GM19455 (cell line): ENCODE data around the gene NLRP5.
"Not testable (repeated sequence)": the region's sequence is repeated elsewhere in the genome, so short reads cannot be mapped to it uniquely, and the experiment has no call there.

Source experiments
- ATAC-seq: cut with Tn5 transposase; IDR thresholded peaks from one replicate; pipeline ENCODE4 v1.9.1; 2021; ENCODE audit not compliant: unreplicated experiment

The NLRP5 gene

DNA sequence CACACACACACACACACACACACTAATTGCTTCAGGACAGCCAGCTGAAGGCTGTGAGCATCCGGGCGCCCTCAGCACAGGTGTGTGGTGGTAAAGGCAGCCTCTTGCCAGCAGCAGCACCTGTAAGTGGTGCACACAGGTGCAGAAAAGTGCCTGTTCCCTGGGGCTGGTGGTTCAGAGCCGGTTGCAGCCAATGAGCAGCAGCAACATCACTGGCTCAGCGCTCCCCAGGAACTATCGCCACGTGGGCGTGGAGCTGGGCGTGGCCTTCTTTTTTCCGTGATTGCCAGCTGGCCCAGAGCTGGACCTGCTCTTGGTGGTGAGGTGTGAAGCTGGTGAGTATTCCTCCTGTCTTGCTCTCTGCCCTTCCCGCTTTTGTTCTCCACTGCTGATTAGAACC, at the start of gene NLRP5:
Gene NLRP5 (plus strand): TSS at position 289 of the 400 bp plus-strand sequence.
- no peak for ATAC-seq

DNA sequence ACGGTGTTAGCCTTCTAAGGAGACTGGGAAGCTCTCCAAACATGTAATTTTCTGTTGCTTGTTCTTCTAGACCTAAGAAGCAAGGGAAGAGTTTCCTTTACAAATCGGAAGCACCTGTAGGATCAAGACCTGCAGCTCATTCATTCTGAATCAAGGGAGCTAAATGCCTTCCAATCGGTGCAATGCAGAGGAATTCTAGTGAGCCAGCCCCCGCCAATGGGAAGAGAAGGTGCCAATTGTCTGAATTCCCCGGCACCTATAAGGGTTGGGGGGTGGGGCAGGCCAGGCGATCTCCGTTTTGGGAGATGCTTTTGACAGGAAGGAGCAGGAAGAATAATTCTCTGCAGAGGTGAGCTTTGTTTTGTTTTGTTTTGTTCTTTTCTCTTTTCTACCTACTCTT, 47.4 kb upstream of the NLRP5 start:
- no peak for ATAC-seq

DNA sequence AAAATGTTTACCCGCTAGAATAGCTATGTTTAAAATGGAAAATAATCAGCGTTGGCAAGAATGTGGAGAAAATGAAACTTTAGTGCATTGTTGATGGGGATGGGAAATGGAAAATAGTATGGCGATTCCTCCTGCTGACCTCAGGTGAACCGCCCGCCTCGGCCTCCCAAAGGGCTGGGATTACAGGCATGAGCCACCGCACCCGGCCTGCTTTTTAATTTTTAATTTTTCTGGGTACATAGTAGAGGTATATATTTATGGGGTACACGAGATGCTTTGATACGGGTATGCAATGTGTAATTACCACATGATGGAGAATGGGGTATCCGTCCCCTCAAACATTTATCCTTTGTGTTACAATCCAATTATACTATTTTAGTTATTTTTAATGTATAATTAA, 46.3 kb upstream of the NLRP5 start:
- no peak for ATAC-seq

DNA sequence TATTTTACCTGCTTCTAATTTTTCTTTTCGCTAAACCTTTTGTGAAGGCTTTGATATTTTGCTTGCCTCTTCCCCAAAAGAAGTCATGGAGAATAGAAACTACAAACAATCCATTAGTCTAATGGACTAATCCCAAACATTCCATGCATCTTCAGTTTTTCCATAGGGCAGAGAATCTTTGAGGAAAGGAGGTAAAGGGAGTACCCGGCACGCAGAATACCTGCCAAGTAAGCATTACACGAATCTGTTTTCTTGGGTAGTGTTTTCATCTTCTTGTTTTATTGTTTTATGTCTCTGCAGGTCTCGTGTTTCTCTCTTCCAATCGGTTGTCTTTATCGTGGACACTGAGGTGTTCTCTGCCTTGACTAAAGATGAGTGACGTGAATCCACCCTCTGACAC, 39.0 kb upstream of the NLRP5 start, which contains the start of gene NLRP8:
Gene NLRP8 (plus strand): TSS at position 301 of the 400 bp plus-strand sequence.
- ATAC-seq: no peak

DNA sequence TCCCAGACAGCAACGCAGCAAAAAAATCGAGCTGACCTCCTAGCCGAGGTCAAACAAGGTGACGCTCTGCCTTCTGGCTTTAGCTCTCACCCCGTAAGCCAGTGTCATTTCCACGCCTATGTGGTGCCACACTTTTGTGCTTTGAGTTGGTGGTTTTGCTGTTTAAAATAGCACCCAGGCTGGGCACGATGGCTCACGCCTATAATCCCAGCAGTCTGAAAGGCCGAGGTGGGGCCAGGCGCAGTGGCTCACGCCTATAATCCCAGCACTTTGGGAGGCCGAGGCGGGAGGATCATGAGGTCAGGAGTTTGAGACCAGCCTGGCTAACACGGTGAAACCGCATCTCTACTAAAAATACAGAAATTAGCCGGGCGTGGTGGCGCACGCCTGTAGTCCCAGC, 36.0 kb upstream of the NLRP5 start:
- not testable (repeated sequence) for ATAC-seq

DNA sequence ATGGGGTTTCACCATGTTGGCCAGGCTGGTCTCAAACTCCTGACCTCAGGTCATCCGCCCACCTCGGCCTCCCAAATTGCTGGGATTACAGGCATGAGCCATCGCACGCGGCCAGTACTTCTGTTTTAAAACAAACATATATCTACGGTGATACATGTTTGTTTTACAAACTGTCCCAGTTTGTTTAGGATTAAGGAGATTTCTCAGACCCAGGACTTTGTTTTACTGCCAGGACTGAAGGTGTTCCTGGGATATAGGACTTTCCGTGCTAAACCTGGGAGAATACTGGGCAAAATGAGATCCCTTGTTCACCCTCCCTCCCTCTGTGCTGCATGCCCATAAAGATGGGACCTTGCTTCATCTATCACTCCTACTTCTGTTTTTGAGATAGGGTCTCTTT, 30.1 kb upstream of the NLRP5 start:
- no peak for ATAC-seq

DNA sequence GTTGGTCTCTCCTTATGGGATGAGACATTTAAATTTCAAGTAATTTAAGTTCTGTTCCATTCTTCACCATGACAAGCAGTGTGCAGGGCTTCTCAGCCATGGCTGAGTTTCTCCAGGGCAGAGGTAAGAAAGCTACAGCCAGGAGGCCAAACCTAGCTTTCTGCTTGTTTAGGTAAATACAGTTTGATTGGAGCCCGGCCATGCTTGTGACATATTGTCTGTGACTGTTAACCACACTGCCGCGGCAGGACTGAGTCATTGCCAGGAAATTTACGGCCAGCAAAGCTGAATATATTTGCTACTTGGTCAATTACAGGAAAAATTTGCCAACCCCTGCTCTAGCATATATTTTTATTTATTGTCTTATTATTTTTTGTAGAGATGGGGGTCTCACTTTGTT, 28.2 kb upstream of the NLRP5 start:
- ATAC-seq: no peak

DNA sequence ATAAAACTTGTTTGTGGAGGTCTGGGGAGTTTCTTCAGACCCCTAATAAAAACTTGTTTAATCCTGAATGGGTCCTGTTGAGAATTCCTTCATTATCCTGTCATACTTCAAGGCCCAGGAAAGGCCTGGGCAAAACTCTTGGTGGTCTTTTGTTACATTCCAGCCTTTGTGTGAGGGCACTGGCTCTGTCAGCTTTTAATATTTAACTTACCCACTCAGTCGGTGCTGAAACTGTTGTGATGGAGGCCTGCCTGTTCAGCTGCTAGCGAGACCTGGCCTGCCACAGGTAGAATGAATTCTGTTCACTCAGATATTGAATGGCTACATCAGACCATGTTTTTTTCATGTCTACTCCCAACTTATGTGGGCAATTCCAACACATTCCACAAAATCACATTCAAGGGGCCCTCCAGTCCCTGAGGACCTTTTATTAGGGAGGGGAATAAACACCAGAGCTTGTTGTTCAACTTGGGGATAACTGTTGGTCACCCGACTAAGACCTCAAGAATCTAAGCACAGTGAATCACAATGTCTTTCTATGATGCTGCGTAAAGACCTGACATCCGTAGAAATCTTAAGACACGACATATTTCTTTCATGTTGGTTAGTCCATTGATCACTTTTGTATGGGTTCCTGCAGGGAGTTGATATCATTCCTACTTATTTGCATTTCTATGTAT, 26.4 kb upstream of the NLRP5 start:
- ATAC-seq: no peak

DNA sequence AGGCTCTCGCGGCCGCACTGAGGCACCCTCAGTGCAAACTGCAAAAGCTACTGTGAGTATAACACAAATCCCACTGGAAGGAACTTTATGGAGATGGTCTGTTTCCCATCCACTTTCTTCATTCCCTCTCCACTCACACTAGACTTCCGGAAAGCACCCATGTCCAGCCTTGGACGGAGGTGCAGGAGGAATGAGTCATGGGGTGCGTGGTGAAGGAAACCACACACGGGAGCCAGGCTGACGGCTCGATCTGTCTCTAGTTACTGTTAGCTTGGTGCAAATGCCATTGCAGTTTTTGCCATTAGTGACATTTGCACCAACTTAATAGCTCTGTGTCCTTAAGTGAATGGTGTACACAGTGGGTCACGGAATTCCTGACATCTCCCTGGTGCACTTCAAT, 24.4 kb upstream of the NLRP5 start:
- no peak for ATAC-seq

DNA sequence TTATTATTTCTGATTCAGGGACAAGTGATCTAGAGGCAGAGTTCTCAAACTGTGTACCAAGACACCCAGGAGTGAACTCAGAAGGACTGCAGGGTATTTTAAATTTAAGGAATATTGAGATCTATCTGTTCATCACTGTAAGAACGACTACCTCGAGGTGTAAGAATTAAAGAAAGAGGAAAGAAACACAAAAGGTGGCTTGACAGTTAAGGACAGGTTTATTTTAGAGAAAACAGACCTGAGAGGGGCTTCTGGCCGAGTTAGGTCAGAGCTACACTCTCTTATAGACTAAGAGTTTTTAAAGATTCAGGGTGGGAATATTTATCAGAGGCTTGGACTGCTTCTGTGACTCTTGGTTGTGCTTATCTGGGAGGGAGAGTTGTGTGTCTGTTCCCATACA, 12.6 kb upstream of the NLRP5 start:
- no peak for ATAC-seq

DNA sequence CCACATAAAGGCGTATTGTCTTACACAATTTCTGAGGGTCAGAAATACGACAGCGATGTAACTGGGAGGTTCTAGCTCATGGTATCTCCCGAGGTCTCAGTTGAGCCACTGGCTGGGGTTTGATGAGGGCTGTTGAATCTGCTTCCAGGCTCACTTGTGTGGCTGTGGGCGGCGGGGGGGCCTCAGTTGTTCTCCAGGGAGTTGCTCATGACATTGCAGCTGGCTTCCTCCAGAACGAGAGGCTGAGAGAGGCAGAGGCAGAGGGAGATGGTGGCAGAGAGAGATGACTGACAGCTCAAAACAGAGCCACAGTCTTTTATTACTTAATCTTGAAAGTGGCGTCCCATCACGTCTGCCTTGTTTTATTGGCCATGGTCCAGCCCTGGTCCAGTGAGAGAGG, 6.2 kb upstream of the NLRP5 start:
- no peak for ATAC-seq

DNA sequence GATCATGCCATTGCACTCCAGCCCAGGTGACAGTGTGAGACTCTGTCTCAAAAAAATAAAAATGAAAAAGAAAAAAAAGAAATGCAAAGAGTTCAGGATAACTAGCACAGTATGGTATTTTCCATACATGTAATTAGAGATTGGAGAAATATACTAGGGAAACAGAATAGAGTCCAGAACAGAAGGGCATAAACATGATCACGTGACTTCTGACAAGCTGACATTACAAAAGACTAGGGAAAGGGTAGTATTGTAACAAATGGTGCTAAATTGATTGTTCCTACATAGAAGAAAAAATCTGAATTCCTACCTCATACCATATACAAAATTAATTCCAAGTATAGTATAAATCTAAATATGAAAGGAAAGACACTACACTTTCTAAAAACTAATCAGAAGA, 1.3 kb upstream of the NLRP5 start:
- no peak for ATAC-seq

DNA sequence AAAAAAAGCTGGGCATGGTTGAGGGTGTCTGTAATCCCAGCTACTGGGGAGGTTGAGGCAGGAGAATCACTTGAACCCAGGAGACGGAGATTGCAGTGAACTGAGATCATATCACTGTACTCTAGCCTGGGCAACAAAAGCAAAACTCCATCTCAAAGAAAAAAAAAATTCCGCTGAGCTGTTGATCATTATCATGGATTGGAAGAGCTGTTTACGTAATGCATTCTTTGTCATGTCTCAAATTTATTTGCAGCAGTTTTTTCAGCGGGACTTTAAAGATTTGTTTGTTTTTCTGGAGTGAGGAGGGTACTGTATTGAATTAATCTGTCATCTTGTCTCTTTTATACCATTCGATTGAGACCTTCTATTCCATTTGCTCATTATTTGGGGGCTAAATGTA, 4.3 kb downstream of the NLRP5 start:
- ATAC-seq: no peak

DNA sequence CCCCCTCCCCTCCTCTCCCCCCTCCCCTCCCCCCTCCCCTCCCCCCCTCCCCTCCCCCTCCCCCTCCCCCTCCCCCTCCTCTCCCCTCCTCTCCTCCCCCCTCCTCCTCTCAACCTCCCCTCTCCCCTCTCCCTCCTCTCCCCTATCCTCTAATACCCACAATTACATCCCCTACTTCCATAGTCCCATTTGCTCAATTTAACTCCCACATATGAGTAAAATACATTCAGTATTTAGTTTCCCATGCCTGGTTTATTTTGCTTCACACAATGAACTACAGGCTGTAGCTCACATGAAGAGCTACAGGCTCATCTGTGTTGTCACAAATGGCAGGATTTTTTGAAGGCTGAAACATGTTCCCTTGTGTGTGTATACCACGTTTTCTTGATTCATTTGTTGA, 6.9 kb downstream of the NLRP5 start:
- ATAC-seq: no peak

DNA sequence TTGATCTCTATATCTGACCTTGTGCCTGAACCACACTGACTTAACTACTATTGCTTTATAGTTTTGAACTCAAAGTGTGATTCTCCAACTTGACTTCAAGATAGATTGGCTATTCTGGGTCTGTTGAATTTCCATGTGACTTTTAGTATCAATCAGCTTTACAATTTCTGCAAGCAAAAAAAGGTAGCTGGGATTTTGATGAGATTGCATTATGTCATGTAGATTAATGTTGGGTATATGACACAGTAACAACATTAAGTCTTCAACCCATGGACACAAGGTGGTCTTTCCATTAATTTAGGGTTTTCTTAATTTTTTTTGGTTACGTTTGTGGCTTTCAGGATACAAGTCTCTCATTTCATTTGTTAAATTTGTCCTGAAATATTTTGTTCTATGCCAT, 28.2 kb downstream of the NLRP5 start:
- ATAC-seq: no peak

DNA sequence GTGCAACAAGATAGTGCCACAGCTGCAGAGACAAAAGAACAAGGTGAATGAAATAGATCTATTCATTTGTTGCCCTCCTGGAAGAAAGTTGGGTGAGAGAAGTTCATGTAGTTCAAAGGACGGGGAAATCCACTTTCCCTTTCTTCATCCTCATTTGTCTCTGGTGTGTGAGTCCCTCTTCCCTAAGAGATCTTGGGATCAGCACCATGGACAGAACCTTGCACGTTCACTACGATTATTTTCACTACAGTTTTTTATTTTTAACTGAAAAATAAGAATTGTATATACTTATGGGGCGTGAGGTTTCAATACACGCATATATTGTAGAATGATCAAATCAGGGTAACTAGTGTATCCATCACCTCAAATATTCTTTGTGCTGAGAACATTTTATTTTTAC, 29.2 kb downstream of the NLRP5 start:
- no peak for ATAC-seq

DNA sequence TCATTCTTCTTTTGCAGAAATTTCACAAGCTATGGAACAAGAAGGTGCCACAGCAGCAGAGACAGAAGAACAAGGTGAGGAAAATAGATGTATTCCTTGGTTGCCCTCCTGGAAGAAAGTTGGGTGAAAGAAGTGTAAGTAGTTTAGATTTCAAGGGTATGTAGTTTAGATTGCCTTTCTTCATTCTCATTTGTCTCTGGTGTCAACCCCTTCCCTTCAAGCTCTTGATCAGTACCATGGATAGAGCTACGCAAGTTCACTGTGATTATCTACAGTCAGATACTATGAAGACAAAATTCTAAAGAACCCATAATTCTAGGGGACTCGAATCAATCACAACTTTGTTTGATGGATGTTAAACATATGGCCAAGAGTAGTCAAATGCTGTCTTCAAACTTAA, 32.8 kb downstream of the NLRP5 start:
- ATAC-seq: not testable (repeated sequence)

DNA sequence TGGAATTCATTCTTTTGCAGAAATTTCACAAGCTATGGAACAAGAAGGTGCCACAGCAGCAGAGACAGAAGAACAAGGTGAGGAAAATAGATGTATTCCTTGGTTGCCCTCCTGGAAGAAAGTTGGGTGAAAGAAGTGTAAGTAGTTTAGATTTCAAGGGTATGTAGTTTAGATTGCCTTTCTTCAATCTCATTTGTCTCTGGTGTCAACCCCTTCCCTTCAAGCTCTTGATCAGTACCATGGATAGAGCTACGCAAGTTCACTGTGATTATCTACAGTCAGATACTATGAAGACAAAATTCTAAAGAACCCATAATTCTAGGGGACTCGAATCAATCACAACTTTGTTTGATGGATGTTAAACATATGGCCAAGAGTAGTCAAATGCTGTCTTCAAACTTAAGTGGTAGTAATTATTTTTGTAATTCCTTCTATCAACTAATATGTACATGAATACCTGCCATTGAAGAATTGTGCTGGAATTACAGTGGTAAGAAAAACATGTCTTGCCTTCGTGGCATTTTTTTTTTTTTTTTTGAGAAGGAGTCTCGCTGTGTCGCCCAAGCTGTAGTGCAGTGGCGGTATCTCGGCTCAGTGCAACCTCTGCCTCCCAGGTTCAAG, 33.9 kb downstream of the NLRP5 start:
- not testable (repeated sequence) for ATAC-seq

DNA sequence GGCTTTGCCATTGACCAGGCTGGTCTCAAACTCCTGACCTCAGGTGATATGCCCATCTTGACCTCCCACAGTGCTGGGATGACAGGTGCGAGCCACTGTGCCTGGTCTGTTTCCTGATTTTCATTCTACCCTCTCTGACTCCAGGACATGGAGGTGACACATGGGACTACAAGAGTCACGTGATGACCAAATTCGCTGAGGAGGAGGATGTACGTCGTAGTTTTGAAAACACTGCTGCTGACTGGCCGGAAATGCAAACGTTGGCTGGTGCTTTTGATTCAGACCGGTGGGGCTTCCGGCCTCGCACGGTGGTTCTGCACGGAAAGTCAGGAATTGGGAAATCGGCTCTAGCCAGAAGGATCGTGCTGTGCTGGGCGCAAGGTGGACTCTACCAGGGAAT, 40.2 kb downstream of the NLRP5 start:
- no peak for ATAC-seq

DNA sequence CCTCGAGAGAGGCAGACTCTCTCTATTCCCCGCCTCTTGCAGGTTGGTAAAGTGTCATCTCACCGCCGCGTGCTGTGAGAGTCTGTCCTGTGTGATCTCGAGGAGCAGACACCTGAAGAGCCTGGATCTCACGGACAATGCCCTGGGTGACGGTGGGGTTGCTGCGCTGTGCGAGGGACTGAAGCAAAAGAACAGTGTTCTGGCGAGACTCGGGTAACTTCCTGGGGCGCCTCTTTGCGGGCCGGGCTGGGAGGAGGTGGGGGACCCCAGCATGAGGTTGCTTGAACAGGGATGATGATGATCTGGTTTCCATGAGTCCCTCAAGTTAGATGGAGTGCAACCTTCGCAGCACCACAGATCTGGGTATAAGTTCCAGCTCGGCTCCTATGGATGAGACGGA, 67.0 kb downstream of the NLRP5 start:
- ATAC-seq: no peak

DNA sequence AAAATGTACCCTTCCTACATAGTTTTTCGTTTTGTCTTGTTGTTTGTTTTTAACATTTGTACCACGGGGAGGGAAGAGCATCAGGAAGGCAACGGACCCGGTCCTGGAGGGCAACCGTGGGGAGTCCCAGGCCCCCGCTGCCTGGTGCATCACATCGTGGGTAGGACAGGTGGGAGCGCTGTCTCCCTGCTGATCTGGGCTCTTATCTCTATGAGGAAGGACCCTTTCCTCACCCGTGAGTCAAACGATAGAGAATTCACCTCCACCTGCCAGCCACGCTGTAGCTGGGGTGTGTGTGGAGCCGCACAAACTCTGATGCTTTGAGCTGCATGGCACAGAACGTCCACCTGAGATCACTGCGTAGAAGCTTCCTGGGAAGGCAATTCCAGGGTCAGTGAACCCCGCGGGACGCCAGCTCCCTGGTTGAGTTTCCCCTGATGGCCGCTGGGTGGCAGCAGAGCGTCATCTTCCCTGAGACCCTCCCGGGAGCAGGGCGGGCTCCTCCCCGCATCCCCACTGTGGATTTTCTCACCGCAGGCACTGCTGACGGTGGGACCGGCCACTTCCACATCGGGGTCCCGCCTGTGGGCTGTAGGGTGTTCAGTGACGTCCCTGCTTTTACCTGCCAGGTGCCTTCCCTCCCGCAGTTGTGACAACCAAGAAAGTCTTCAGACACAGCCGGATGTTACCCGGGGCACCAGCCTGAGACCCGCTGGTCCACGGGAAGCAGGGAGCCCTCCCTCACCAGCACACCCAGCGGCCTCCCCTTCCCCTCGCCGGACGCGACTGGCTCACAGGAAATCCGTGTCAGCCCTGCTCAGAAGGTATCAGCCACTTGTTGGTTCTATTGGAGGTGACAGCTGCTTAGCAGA, 79.8 kb downstream of the NLRP5 start:
- no peak for ATAC-seq

DNA sequence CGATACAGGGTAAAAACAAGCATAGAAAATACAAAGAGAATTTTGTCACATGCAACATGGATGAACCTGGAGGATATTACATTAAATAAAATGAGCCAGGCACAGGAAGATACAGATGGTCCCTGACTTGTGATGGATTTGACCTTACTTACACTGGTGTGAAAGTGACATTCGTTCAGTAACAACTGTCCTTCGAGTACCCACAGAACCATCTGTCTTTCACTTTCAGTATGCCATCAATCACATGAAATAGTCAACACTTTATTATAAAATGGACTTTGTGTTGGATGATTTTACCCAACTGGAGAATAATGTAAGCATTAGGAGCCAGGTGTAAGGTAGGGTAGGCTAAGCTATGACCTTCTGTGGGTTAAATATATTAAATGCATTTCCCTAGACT, 83.1 kb downstream of the NLRP5 start:
- ATAC-seq: no peak
